ENCODE results near the gene SELENOV. TPM values are rescaled to one million over a fixed set of nuclear protein-coding genes. Genes with fewer than 3 reads are reported as not detected.

The SELENOV gene
- total and polyA plus RNA-seq, 2 donors (not counting 1 experiment from before 2014, with no cell fraction given), result not detected

DNA sequence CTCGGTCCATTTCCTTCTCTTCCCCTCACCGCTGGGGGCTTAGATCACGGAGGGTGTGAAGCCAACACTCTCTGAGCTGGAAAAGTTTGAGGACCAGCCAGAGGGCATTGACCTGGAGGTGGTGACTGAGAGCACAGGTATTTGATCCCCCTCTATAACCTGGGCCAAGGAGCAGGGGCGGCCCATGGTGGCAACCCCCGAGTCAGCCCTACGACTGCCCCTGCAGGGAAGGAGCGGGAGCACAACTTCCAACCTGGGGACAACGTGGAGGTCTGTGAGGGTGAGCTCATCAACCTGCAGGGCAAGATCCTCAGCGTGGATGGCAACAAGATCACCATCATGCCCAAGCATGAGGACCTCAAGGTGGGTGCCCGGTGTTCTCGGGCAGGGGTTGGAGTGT, 45.9 kb upstream of the SELENOV start:
- Histone ChIP-seq H3K27ac (ENCODE audit: insufficient read depth, low read length) (no peak overlapping the region), H3K4me2 (ENCODE audit: extremely low read depth, insufficient read depth, low read length) (no peak overlapping the region), H4K20me1 (ENCODE audit: control insufficient read depth, extremely low read depth, insufficient read depth, low read length) (no peaks in the 10 kb centered on the region), H3K4me3 (replicated peaks in 1 of 4; ENCODE audit: control extremely low read depth in 1 of 4, insufficient read depth in 1 of 4, low read depth in 3 of 4, low read length in 4 of 4) (no peak overlapping the region), H3K9ac (ENCODE audit: insufficient read depth, low read length) (no peak overlapping the region), H3K27me3 (ENCODE audit: control insufficient read depth, insufficient read depth, low read length) (no peaks in the 10 kb centered on the region), H3K79me2 (ENCODE audit: control insufficient read depth, insufficient read depth, low read length) (no peaks in the 10 kb centered on the region), H3K4me1 (ENCODE audit: control insufficient read depth, extremely low read depth, insufficient read depth, low read length) (no peaks in the 10 kb centered on the region), H3K9me3 (ENCODE audit: control insufficient read depth, insufficient read depth, low read depth, low read length) (no peaks in the 10 kb centered on the region), H3K36me3 (ENCODE audit: control insufficient read depth, insufficient read depth, low read length) (peaks cover 55% of the 10 kb centered on the region), H2AFZ (ENCODE audit: low read length) (no peak overlapping the region)
- TF ChIP-seq, protein P1, sequence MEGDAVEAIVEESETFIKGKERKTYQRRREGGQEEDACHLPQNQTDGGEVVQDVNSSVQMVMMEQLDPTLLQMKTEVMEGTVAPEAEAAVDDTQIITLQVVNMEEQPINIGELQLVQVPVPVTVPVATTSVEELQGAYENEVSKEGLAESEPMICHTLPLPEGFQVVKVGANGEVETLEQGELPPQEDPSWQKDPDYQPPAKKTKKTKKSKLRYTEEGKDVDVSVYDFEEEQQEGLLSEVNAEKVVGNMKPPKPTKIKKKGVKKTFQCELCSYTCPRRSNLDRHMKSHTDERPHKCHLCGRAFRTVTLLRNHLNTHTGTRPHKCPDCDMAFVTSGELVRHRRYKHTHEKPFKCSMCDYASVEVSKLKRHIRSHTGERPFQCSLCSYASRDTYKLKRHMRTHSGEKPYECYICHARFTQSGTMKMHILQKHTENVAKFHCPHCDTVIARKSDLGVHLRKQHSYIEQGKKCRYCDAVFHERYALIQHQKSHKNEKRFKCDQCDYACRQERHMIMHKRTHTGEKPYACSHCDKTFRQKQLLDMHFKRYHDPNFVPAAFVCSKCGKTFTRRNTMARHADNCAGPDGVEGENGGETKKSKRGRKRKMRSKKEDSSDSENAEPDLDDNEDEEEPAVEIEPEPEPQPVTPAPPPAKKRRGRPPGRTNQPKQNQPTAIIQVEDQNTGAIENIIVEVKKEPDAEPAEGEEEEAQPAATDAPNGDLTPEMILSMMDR (conservative IDR thresholded peaks at IDR 0.05 in 1 of 2, IDR thresholded peaks at IDR 0.05 in 1 of 2; ENCODE audit: low read depth in 1 of 2, low read length in 2 of 2), result no peak
- TF ChIP-seq EZH2 (IDR thresholded peaks at IDR 0.05; ENCODE audit: low read length, missing control alignments), result no peak
- no peak for DNase-seq (ENCODE audit: low read depth in 2 of 2)

DNA sequence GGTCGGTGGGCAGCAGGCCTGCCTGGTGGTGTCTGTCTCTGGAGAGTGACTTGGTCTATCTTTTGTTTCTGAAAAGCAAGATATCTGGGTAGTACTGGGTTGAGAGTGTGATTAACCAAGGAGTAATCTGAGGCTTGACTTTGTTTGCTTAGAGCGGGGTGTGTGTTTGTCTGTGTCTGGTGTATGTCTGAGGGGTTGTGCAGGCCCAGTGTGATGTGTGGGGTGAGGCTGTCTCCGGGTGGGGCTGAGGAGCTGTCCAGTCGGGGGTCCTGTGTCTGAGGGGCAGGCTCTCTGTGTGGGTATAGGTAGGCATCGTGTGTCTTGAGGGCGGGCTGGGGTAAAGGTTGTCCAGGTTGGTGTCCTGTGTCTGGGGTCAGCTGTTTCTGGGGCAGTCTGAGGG, 45.4 kb upstream of the SELENOV start:
- Histone ChIP-seq H3K9me3 (ENCODE audit: control insufficient read depth, insufficient read depth, low read depth, low read length) (no peaks in the 10 kb centered on the region), H3K4me1 (ENCODE audit: control insufficient read depth, extremely low read depth, insufficient read depth, low read length) (no peaks in the 10 kb centered on the region), H3K27ac (ENCODE audit: insufficient read depth, low read length) (no peak overlapping the region), H3K36me3 (ENCODE audit: control insufficient read depth, insufficient read depth, low read length) (peaks cover 59% of the 10 kb centered on the region), H3K27me3 (ENCODE audit: control insufficient read depth, insufficient read depth, low read length) (no peaks in the 10 kb centered on the region), H3K4me2 (ENCODE audit: extremely low read depth, insufficient read depth, low read length) (no peak overlapping the region), H2AFZ (ENCODE audit: low read length) (no peak overlapping the region), H4K20me1 (ENCODE audit: control insufficient read depth, extremely low read depth, insufficient read depth, low read length) (no peaks in the 10 kb centered on the region), H3K4me3 (replicated peaks in 1 of 4; ENCODE audit: control extremely low read depth in 1 of 4, insufficient read depth in 1 of 4, low read depth in 3 of 4, low read length in 4 of 4) (no peak overlapping the region), H3K79me2 (ENCODE audit: control insufficient read depth, insufficient read depth, low read length) (no peaks in the 10 kb centered on the region), H3K9ac (ENCODE audit: insufficient read depth, low read length) (no peak overlapping the region)
- DNase-seq (ENCODE audit: low read depth in 2 of 2), result no peak
- TF ChIP-seq EZH2 (IDR thresholded peaks at IDR 0.05; ENCODE audit: low read length, missing control alignments), result no peak
- TF ChIP-seq, protein P1 (conservative IDR thresholded peaks at IDR 0.05 in 1 of 2, IDR thresholded peaks at IDR 0.05 in 1 of 2; ENCODE audit: low read depth in 1 of 2, low read length in 2 of 2), result no peak

DNA sequence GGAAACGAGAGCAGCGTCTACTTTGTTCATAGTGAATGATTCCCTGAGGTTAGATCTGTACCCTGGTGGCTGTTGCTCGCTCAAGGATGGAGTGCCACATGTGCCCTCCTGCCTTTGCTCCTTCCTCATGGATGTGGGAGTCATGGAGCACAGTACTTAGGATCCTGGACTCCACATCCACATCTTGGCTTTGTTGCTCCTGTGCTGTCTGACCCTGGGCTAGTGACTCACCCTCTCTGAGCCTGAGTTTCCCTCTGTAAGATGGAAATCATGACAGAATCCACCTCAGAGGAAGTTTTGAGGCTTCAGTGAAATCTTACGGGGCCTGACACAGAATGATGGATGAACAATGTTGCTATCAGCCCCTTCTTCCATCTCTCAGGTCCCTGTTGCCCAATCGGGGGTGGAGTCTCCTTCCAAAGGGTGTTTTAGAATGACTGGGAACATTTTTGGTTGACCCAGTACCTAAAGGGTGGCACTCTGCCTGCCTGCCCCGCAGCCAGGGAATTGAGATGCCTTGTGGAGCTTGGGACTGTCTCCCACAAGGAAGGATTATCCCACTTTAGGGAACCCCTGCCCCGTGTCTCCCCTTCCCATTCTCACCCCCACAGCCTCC, 44.1 kb upstream of the SELENOV start:
- Histone ChIP-seq H3K4me1 (ENCODE audit: control insufficient read depth, extremely low read depth, insufficient read depth, low read length) (no peaks in the 10 kb centered on the region), H3K79me2 (ENCODE audit: control insufficient read depth, insufficient read depth, low read length) (no peaks in the 10 kb centered on the region), H3K4me3 (replicated peaks in 1 of 4; ENCODE audit: control extremely low read depth in 1 of 4, insufficient read depth in 1 of 4, low read depth in 3 of 4, low read length in 4 of 4) (no peak overlapping the region), H3K4me2 (ENCODE audit: extremely low read depth, insufficient read depth, low read length) (no peak overlapping the region), H3K27ac (ENCODE audit: insufficient read depth, low read length) (no peak overlapping the region), H2AFZ (ENCODE audit: low read length) (no peak overlapping the region), H4K20me1 (ENCODE audit: control insufficient read depth, extremely low read depth, insufficient read depth, low read length) (no peaks in the 10 kb centered on the region), H3K9me3 (ENCODE audit: control insufficient read depth, insufficient read depth, low read depth, low read length) (no peaks in the 10 kb centered on the region), H3K36me3 (ENCODE audit: control insufficient read depth, insufficient read depth, low read length) (peaks cover 57% of the 10 kb centered on the region), H3K27me3 (ENCODE audit: control insufficient read depth, insufficient read depth, low read length) (no peaks in the 10 kb centered on the region), H3K9ac (ENCODE audit: insufficient read depth, low read length) (no peak overlapping the region)
- peak in 1 of 2 donors; percentile 16 for DNase-seq (ENCODE audit: low read depth in 2 of 2)
- no peak for TF ChIP-seq EZH2 (IDR thresholded peaks at IDR 0.05; ENCODE audit: low read length, missing control alignments)
- TF ChIP-seq, protein P1 (conservative IDR thresholded peaks at IDR 0.05 in 1 of 2, IDR thresholded peaks at IDR 0.05 in 1 of 2; ENCODE audit: low read depth in 1 of 2, low read length in 2 of 2), result no peak

Data from fibroblast of lung (primary cell).